ENCODE results near the gene ARL2BP. TPM values are rescaled to one million over a fixed set of nuclear protein-coding genes. Genes with fewer than 3 reads are reported as not detected.

The ARL2BP gene
- total RNA-seq, 1 donor from 2014 or later, result 60.3 TPM

DNA sequence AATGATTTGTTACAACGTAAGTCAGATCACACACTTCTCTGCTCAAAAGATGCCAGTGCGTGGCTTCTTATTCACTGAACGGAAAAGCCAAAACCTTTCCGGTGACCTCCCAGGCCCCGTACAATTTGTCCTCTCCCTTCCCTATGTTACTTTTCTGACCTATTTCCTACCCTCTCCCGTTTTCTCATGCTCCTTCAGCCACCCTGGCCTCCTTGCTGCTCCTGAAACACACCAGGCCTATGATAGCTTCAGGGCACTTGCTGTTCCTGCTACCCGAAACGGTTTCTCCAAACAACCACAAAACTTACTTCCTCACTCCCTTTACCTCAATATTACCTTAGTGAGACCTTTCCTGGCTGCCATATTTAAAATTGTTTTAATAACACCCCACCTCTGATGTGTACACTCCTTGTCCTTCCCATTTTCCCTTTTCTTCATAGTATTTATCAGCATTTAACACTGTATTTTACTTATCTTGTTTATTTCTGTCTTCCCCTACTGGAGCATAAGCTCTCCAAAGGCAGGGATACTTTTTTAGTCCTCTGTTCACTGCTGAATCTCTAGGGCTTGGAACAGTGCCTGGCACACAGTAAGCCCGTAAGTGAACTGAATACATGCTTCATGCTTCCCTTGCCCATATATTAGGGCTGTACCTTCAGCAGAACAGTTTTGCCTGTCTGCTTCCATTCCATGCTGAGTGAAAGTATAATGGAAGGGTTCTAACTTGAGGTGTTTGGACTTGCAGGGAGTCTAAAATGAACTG lies 10.9 kb upstream of the ARL2BP start:
- ATAC-seq (peak; percentile 96), DNase-seq (no peak)
- intact Hi-C loops (cut with micrococcal nuclease), result no loop called here

- no peak for ATAC-seq
- DNase-seq, result no peak
- intact Hi-C loops (cut with micrococcal nuclease), result no loop called here
Observed at GRCh38 chr16:57234707-57235092, 10.4 kb upstream of the ARL2BP start.

DNA sequence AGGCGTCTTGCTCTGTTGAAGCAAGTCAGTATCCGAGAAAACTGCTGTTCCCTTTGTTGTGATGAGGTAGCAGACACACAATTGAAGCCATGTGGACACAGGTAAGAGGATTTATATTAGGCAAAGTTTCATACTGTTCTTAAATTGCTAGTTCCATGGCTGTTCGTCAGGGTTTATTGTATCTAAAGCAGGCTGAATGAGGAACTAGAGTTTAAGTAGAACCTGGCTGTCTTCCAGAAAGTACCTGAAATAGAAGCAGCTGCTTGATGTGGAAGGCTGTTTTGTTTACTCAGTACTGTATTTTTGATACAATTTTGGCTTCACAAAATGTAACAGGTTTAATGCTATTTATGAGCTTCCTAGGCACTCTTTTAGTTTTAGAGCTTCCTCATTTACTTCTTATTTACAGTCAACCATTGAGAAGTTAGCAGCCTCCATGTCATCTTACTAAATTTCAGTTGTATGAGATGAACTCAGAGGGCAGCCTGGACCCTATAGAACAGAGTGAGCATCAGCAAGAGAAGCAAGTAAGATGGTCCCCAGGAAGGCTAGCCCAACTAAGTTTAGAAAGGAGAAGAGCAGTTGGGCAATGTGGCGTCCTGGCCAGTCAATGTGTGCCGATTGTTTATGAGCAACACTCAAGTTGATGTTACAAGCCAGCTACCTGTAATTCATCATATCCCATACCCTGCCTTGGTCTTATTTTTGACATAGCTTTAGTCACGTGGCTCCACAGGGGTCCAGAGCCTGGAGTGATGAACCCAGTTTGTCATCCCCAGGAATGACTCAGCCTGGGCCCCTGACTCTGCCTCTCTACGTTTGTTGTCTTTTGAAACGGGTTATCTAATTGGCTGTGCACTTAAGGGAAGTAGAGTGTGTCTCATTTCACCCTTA lies 9.7 kb upstream of the ARL2BP start:
- DNase-seq (no peak), ATAC-seq (peak; percentile 67)
- intact Hi-C loops (cut with micrococcal nuclease), result no loop called here

DNA sequence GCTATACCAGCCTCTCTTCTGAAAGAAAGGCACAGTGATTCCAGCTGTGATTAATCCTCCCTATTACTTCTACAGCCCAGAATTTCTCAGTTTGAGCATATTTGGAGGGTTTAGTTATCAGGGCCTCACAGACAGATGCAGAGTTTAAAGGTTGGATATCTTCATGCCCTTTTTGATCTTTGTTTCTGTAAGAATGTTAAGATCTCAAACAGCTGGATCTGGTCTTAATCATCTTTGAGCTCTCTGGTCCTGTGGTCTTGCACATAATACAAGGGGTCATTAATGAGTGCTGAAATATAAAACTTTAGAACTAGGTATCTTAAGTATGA lies 9.1 kb upstream of the ARL2BP start:
- no peak for DNase-seq
- intact Hi-C loops (cut with micrococcal nuclease), result no loop called here
- no peak for ATAC-seq

DNA sequence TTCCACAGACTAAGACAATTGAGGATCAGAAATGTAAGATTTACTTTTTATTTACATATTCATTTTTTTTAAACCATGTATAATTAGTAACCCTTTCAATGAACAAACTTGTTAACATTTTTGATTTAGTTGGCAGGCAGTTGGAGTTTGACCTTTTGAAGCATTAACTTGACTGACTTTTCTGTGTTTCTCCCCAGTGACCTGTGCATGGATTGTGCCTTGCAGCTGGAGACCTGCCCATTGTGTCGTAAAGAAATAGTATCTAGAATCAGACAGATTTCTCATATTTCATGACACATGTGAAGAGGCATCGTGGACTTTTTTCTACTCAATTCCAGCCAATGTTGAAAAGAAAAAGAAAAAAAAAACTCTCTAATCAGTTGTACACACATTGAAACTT lies 6.4 kb upstream of the ARL2BP start:
- intact Hi-C loops (cut with micrococcal nuclease), result no loop called here
- ATAC-seq, result no peak
- no peak for DNase-seq

DNA sequence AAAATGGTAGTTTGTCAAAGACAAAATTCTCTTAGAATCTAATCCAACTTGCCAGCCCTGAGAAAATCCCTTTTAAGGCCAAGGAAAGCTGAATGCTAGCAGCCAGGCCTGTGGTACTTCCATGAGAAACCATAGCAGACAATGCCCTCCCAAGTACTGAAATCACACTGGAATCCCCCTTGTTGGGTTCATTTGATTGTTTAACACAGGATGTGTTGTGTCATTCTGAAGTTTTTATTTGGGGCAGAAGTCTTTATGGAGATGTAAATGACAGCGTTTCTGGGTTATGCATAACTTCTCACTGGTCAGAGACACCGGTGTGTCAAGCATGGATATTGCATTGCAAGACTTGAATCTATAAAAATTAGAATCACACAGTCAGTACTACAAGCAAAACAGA lies 6.0 kb upstream of the ARL2BP start:
- intact Hi-C loops (cut with micrococcal nuclease), result no loop called here
- DNase-seq (no peak), ATAC-seq (no peak)

DNA sequence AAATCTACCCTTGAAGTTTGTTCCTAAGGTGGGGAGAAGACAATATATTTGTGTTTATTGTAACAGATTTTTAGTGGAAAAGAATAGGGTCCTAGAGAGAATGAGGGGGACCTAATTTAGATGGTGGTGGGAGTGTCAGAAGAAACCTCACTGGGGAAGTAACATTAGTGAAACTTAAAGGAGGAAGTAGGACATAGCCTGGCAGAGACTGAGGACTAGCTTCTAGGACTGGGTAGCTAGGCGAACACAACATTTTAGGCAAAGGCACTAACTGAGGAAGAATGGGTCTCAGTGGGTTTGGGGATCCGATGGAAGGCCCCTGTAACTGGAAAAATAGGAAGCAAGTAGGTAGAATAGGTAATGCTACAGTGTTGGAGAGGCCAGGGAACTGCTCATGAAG lies 4.2 kb upstream of the ARL2BP start:
- intact Hi-C loops (cut with micrococcal nuclease), result no loop called here
- ATAC-seq, result no peak

GRCh38 chr16:57242650-57243049 lies 2.4 kb upstream of the ARL2BP start:
- intact Hi-C loops (cut with micrococcal nuclease), result no loop called here

More for the DNA sequence above, 4.2 kb upstream of the ARL2BP start:
- DNase-seq, result no peak

GRCh38 chr16:57244463-57244766 lies 644 bp upstream of the ARL2BP start:
- intact Hi-C loops (cut with micrococcal nuclease), result no loop called here
- ATAC-seq (no peak), DNase-seq (no peak)

More at GRCh38 chr16:57242650-57243049, 2.4 kb upstream of the ARL2BP start:
- ATAC-seq (no peak), DNase-seq (no peak)

- intact Hi-C loops (cut with micrococcal nuclease), result no loop called here
- DNase-seq, result no peak
- ATAC-seq, result peak; percentile 48
Observed at GRCh38 chr16:57245472-57246113, 534 bp downstream of the ARL2BP start.

- DNase-seq, result no peak
- ATAC-seq, result no peak
Observed at GRCh38 chr16:57251352-57251751, 6.3 kb downstream of the ARL2BP start.

DNA sequence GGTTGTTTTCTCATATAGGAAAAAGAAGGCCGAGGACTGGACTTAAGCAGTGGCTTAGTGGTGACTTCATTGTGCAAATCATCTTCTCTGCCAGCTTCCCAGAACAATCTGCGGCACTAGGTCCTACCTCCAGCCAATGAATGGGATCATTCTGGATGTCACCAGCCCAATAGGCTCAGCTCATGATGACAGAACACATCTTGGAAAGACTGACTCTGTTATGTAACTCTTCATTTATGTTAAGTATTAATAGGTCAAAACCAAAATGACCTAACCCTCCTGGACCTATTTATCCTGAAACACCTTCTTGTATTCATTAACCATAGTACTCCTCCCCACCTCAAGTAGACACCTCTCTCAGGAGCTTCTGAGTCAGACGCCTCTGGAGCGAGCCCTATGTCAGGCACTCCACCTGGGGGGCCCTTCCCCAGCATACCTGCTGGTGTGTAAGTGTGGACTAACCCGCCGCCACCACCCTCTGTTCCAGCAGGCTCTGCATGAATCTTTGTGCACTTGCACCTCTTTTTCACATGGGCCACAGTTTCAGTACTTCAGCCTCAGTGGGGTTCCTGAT lies 7.2 kb downstream of the ARL2BP start:
- DNase-seq, result no peak
- intact Hi-C loops (cut with micrococcal nuclease), result no loop called here

More at GRCh38 chr16:57251352-57251751, 6.3 kb downstream of the ARL2BP start:
- intact Hi-C loops (cut with micrococcal nuclease), result no loop called here

DNA sequence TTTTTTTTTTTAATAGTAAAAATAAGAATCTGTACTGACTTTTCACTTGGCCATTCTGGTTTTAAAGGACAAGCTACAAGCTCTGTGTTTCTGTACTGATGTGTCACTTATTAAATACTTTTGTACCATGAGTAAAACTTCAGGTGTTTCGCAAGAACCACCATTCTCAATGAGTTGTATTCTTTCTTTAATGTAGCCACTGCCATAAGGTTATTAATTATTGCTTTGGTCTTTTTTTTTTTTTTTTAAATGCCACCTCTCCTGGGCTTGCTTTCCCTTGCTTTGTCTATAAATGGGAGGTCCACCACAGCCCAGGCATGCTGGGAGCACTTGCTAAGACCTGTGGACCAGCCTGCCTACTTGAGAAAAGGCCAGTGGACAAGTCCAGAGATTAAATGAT lies 8.4 kb downstream of the ARL2BP start:
- intact Hi-C loops (cut with micrococcal nuclease), result no loop called here
- ATAC-seq (no peak), DNase-seq (no peak)

More for the DNA sequence above, 7.2 kb downstream of the ARL2BP start:
- ATAC-seq, result no peak

- intact Hi-C loops (cut with micrococcal nuclease), result no loop called here
Observed at GRCh38 chr16:57255686-57256415, 10.8 kb downstream of the ARL2BP start.

GRCh38 chr16:57256601-57257395 lies 11.7 kb downstream of the ARL2BP start:
- intact Hi-C loops (cut with micrococcal nuclease), result no loop called here
- no peak for DNase-seq
- no peak for ATAC-seq

More at GRCh38 chr16:57255686-57256415, 10.8 kb downstream of the ARL2BP start:
- DNase-seq, result no peak
- no peak for ATAC-seq

DNA sequence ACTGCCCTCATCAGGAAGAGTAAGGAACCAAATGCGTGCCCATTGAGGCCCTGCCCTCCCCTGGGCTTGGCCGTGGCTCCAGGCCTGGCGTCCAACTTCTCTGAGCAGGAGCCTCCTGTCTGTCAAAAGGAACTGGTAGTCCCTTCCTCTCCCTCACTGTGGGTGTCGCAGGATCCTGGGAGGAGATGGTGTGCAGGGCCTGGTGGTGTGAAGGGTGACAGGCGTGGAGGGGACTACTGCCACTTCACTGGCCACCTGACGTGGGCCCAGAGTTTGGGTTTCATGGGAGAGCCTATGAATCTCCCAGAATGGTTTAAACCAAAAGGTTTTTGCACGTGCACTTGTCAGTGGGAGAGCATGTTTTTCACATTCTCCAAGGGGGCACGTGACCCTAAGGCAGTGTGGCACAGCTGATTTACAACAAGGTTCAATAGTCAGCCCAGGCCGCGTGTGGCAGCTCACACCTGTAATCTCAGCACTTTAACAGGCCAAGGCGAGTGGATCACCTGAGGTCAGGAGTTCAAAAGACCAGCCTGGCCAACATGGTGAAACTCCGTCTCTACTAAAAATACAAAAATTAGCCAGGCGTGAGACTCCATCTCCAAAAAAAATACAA lies 12.5 kb downstream of the ARL2BP start:
- intact Hi-C loops (cut with micrococcal nuclease), result no loop called here
- no peak for DNase-seq

GRCh38 chr16:57258226-57258909 lies 13.3 kb downstream of the ARL2BP start:
- DNase-seq, result no peak
- intact Hi-C loops (cut with micrococcal nuclease), result no loop called here
- ATAC-seq, result no peak

More for the DNA sequence above, 12.5 kb downstream of the ARL2BP start:
- no peak for ATAC-seq
